IPS DF 4.7 (cell line): ENCODE measurements around the gene GPD1L.

Source experiments
- DNase-seq: peaks from one replicate; pipeline ENCODE4 v3.0.0-alpha.2; 2013; ENCODE audit warnings: low spot score; ENCODE audit errors: extremely low read depth

The GPD1L gene

DNA sequence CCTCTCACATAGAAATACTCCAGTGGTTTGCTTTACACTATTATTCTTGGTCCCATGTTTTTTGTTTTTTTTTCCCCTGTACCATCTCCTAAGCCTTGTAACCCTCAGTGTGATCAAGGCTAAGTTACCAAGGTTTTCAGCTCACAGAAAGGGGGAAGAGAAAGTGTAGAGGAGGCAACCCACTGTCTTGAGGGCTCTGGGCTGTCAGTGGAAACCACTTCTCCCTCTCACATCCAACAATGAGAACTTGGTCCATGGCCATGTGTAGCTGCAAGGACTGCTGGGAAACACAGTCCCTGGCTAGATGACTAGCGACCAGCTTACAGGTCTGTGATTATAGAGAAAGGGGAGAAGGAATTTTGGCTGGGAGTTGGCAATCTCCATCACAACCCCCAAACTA, 30.3 kb downstream of the GPD1L start:
- DNase-seq: no peak

- DNase-seq: no peak
Observed at GRCh38 chr3:32137870-32138269, 31.4 kb downstream of the GPD1L start.

GRCh38 chr3:32138545-32139104, 32.2 kb downstream of the GPD1L start:
- DNase-seq: no peak

- no peak for DNase-seq
Observed at GRCh38 chr3:32140943-32141342, 34.5 kb downstream of the GPD1L start.

DNA sequence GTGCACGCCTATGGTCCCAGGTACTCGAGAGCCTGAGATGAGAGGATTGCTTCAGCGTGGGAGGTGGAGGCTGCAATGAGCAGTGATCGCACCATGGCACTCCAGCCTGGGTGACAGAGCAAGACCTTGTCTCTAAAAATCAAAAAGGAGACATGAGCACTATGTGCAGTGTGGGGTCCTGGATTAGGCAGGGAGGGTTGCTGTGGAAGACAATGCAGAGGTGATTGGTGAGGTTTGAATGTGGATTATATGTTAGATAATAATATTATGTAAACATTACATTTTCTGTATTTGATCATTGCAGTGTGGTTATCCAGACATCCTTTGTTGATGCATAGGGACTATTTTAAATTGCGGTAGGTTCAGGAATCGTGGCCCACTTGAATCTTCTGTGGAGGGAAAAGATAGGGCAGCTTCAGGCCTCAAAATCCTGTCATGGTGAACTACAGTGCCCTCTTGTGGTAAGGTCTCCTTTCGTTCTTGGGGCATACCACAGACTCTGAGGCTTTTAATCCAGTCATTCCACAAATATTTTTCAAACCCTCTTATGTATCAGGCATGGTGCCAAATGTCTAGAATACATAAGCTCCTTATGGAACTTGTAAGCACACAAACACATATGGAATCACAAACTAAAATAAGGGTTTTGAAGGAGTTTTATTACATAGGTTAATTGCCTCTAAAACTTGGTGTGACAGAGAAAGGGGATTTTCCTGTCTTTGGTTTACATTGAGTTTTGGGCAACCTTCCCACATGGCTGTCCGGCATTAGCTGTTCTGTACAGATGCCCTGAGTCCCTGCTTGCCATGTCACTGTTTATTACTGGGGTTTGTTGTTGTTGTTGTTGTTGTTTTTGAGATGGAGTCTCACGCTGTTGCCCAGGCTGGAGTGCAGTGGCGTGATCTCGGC, 37.7 kb downstream of the GPD1L start:
- DNase-seq: peak; percentile 78

- DNase-seq: no peak
Observed at GRCh38 chr3:32146746-32147211, 40.4 kb downstream of the GPD1L start.

DNA sequence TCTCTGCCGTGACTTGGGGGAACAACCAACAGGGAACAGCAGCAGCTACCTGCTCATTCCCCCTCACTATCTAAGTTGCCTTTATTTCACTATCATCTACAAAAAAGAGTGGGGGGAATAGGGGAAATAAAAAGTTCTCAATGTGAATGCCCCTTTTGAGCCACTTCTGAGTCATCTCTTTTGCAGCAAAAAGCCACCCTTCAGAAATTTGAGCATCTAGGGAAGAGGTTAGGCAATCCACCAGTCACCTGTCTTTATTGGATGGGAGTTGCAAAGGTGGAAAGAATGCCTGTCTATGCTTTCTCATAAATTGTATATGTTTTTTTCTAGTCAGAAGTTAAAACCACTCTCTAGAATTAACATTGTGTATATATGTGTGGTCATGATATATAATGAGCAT, 41.1 kb downstream of the GPD1L start:
- DNase-seq: no peak

DNA sequence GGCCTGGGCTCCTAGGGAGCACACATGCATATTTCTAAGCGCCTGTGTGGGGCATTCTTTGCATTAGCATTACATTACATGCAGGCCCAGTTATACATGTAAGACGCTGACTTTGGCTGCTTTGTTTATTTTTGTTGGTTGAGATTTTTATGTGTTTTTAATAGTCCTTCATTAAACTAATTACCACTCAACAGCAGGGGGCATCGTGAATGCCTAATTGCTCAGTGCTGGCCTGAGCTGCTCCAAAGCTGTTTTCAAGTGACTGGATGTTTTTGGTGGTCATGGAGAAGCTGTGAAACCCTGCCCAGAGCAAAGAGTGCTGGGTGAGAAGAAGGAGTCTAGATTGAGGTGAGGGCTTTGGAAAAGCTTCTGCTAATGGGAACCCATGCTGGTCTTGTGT, 41.5 kb downstream of the GPD1L start:
- no peak for DNase-seq

DNA sequence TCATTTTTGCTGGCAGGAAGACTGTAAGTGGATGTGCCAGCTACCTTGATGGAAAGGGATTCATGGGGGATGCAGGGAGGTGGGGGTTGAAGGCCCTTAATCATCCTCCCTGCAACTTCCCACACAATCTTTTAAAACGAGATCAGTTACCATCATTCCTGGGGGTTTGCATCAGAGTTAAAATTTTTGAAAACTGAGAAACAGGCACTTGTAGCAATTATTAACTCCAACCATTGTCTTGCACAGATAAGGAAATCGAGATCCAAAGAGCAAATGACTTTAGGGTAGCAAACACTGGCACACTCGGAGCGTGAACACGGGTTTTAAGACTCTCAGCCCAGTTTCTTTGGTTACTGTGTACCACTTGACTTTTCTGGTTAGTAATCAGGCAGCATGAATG, 41.9 kb downstream of the GPD1L start:
- no peak for DNase-seq

- DNase-seq: no peak
Observed at GRCh38 chr3:32153414-32154204, 47.2 kb downstream of the GPD1L start.

GRCh38 chr3:32154205-32154579, 47.8 kb downstream of the GPD1L start:
- no peak for DNase-seq

GRCh38 chr3:32155117-32155516, 48.7 kb downstream of the GPD1L start:
- DNase-seq: no peak

DNA sequence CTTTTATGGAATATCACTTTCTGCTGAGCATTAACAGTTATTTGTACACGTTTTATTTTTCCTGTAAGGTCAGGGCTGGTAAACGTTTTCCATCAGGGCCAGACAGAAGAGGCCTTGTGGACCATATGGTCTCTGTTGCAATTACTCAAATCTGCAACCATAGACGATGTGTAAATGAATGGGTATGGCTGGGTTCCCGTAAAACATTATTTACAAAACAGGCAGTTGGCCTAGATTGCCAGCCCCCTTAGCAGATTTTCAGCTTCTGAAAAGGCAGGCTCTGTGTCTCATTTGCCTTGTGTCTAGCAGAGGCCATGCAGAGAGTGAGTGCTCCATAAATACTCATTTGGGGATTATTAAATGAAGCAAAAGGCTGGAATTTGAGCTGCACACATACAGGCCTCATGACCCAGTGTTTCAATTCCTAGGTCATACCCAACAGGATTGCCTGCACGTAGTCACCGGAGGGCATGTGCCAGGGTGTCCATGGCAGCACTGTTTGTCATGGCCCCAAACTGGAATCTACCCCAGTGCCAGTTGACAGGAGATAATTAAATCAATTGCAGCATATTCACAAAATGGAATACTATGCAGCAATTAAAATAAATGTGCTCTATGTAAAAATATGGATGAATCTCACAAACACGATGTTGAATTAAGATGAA, 51.3 kb downstream of the GPD1L start:
- no peak for DNase-seq

DNA sequence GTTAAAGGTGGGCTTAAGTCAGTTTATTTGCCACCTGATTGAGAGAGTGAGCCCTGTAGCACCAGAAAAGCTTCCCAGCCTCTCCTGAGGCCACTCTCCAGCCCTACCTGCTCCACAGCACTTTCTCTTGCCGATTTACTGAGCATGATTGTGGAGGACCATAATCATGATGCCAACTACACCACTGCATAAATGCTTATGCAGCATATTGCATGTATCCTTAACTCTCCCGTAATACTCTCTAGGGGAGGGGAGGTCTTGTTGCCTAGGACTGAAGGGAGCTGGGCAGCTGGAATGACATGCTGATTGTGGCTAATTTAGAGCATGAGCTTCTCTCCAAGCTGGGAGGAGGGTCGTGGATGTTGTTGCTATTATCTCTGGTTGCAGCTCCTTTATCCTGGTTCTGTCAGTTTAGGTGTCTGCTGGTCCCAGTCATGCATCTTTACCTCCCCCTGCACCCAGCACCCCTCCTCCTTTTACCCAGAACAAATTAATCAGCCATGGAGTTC, 54.3 kb downstream of the GPD1L start:
- no peak for DNase-seq

GRCh38 chr3:32165442-32165841, 59.0 kb downstream of the GPD1L start:
- DNase-seq: no peak

- no peak for DNase-seq
Observed at GRCh38 chr3:32166654-32167053, 60.2 kb downstream of the GPD1L start.

- DNase-seq: no peak
Observed at GRCh38 chr3:32172420-32172819, 66.0 kb downstream of the GPD1L start.

- DNase-seq: peak; percentile 51
Observed at GRCh38 chr3:32175607-32176197, 69.3 kb downstream of the GPD1L start.

GRCh38 chr3:32176989-32177701, 70.7 kb downstream of the GPD1L start:
- no peak for DNase-seq

DNA sequence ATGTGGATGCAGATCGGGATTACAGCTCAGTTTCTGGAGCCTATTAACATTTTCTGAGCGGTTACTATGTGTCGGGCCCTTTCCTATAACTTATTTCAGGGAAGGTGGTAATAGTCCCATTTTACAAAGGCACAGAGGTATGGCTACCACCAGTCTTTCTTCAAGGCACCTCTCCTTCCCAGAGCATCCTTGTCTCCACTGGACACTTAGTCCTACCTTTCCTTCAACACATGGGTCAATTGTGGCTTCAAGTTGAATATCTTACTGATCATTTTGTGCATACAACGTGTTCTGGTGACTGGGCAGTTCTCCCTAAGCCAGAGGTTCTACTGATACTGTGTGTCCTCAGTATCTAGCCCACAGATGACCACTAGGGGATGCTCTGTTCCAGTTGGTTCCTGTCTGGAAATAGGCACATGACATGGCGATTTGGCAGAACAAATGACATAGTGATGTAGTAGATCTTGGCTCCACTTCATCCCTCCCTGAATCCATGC, 71.3 kb downstream of the GPD1L start:
- peak; percentile 98 for DNase-seq
